Adrenal gland (tissue), 5 donors: ENCODE results near the gene DMD.

Experiments used
- CTCF ChIP-seq, 6 experiments: fragments of 450-650 bp in 4 of 6; fragments of 200-600 bp in 2 of 6; sonication (generic) in 1 of 6; IDR thresholded peaks; 1 replicate in 5 of 6; 2 replicates in 1 of 6; pipeline versions ENCODE4 v1.5.1 to v1.8.0; 2016 to 2021; ENCODE audit warnings: antibody characterized with exemption in 6 of 6, mild to moderate bottlenecking in 2 of 6, moderate library complexity in 1 of 6
- POLR2A ChIP-seq, 2 donors: fragments of 450-650 bp; IDR thresholded peaks; one replicate each; pipeline ENCODE4 v1.6.1; 2017; ENCODE audit warnings: antibody characterized with exemption in 2 of 2, mild to moderate bottlenecking in 2 of 2, moderate library complexity in 1 of 2
- donor health status: DM: no; HTN: no; CAD: no.

GRCh38 chrX:31550158-31550557 is 1661.2 kb downstream of the DMD start:
- no peak for TF ChIP-seq POLR2A (IDR thresholded peaks at IDR 0.05)
- no peak for TF ChIP-seq CTCF (IDR thresholded peaks at IDR 0.05)
